ENCODE measurements around the gene COL9A1.

Gene COL9A1

DNA sequence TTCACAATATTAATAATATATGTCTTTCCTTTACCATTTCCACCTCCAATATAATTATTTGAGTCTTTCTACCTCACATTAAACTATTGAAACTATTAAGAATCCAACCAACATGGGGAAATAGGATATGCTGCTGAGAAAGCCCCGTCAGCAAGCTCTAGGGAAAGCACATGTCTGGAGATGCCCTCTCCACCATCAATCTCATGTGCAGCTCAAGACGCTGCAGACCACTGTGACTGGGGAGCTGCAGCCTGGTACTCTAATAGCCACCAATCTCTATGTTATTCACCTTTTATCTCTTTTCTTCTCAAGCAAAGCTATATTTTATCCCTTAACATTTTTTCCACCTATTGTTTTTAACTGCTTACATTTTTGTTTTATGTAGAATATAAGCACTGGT lies 50.3 kb downstream of the COL9A1 start:
- no peaks in the 10 kb centered on the region for H3K9me2 ChIP-seq (replicated peaks; ENCODE audit: insufficient read depth, low read length)
- H2AFZ ChIP-seq (ENCODE audit: low read depth, low read length, severe bottlenecking), result no peak overlapping the region
- no peaks in the 10 kb centered on the region for H3K79me2 ChIP-seq (ENCODE audit: insufficient read depth, low read length)
- H4K20me1 ChIP-seq (ENCODE audit: low read depth, low read length), result no peaks in the 10 kb centered on the region
- H3K36me3 ChIP-seq (ENCODE audit: low read length), result no peaks in the 10 kb centered on the region
- H3K27me3 ChIP-seq (ENCODE audit: low read length), result no peaks in the 10 kb centered on the region
- no peak overlapping the region for H3K27ac ChIP-seq (ENCODE audit: low read depth, low read length)
- H3F3A ChIP-seq (ENCODE audit: insufficient read depth), result no peaks in the 10 kb centered on the region
- no peak overlapping the region for H3K4me3 ChIP-seq (ENCODE audit: insufficient read depth, low read length, poor library complexity, severe bottlenecking)
- no peaks in the 10 kb centered on the region for H3K9me3 ChIP-seq (ENCODE audit: insufficient read depth, low read length)
- H3K9ac ChIP-seq (ENCODE audit: low read length), result no peak overlapping the region
- no peak overlapping the region for H3K4me2 ChIP-seq (ENCODE audit: low read depth, low read length, poor library complexity, severe bottlenecking)
- TF ChIP-seq, protein P1, sequence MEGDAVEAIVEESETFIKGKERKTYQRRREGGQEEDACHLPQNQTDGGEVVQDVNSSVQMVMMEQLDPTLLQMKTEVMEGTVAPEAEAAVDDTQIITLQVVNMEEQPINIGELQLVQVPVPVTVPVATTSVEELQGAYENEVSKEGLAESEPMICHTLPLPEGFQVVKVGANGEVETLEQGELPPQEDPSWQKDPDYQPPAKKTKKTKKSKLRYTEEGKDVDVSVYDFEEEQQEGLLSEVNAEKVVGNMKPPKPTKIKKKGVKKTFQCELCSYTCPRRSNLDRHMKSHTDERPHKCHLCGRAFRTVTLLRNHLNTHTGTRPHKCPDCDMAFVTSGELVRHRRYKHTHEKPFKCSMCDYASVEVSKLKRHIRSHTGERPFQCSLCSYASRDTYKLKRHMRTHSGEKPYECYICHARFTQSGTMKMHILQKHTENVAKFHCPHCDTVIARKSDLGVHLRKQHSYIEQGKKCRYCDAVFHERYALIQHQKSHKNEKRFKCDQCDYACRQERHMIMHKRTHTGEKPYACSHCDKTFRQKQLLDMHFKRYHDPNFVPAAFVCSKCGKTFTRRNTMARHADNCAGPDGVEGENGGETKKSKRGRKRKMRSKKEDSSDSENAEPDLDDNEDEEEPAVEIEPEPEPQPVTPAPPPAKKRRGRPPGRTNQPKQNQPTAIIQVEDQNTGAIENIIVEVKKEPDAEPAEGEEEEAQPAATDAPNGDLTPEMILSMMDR (IDR thresholded peaks at IDR 0.05; ENCODE audit: insufficient read depth, low read length, poor library complexity, severe bottlenecking), result no peak
- TF ChIP-seq EZH2phosphoT487 (conservative IDR thresholded peaks at IDR 0.05; ENCODE audit: low read length), result no peak

DNA sequence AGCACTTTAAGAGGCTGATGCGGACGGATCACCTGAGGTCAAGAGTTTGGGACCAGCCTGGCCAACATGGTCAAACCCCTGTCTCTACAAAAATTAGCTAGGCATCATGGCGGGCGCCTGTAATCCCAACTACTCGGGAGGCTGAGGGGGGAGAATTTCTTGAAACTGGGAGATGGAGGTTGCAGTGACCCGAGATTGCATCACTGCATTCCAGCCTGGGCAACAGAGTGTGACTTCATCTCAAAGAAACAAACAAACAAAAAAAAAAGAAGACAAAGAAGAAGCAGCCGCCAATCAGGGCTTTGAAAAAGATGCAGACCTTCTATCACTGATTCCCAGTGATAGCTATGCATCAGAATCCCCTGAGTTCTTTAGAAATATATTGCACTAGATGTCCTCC lies 56.8 kb downstream of the COL9A1 start:
- H2AFZ ChIP-seq (ENCODE audit: low read depth, low read length, severe bottlenecking), result no peak overlapping the region
- H3K9me3 ChIP-seq (ENCODE audit: insufficient read depth, low read length), result no peaks in the 10 kb centered on the region
- H3K4me2 ChIP-seq (ENCODE audit: low read depth, low read length, poor library complexity, severe bottlenecking), result no peak overlapping the region
- H3K27me3 ChIP-seq (ENCODE audit: low read length), result no peaks in the 10 kb centered on the region
- H3K27ac ChIP-seq (ENCODE audit: low read depth, low read length), result no peak overlapping the region
- no peaks in the 10 kb centered on the region for H3K36me3 ChIP-seq (ENCODE audit: low read length)
- no peaks in the 10 kb centered on the region for H3K79me2 ChIP-seq (ENCODE audit: insufficient read depth, low read length)
- H3K9me2 ChIP-seq (replicated peaks; ENCODE audit: insufficient read depth, low read length), result no peaks in the 10 kb centered on the region
- no peaks in the 10 kb centered on the region for H4K20me1 ChIP-seq (ENCODE audit: low read depth, low read length)
- no peak for TF ChIP-seq EZH2phosphoT487 (conservative IDR thresholded peaks at IDR 0.05; ENCODE audit: low read length)
- TF ChIP-seq, protein P1 (IDR thresholded peaks at IDR 0.05; ENCODE audit: insufficient read depth, low read length, poor library complexity, severe bottlenecking), result no peak
- H3K4me3 ChIP-seq (ENCODE audit: insufficient read depth, low read length, poor library complexity, severe bottlenecking), result no peak overlapping the region
- no peaks in the 10 kb centered on the region for H3F3A ChIP-seq (ENCODE audit: insufficient read depth)
- no peak overlapping the region for H3K9ac ChIP-seq (ENCODE audit: low read length)

DNA sequence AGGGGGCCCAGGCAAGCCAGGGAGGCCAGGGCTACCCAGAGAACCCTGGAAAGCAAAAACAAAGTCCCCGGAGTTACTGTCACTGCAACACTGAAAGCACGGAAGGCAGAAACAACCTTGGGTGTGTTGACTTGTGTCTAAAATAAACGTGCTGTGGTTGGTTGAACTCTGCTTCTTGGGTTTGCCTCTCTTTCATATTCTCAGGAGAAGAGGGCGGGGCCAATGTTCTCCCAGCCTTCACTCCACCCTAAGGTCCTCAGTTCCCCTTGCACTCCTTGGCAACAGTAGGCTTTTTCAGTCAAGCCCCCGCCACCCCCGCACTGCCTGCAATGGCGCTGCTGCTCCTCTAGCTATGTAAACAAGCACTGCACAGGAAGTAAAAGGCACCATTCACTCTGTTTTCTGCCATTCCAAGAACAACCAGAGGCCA lies 60.9 kb downstream of the COL9A1 start:
- Histone ChIP-seq H2AFZ (ENCODE audit: low read depth, low read length, severe bottlenecking) (no peak overlapping the region), H3K79me2 (ENCODE audit: insufficient read depth, low read length) (no peaks in the 10 kb centered on the region), H3K9me2 (replicated peaks; ENCODE audit: insufficient read depth, low read length) (no peaks in the 10 kb centered on the region), H3K4me3 (ENCODE audit: insufficient read depth, low read length, poor library complexity, severe bottlenecking) (no peak overlapping the region), H3K9ac (ENCODE audit: low read length) (no peak overlapping the region), H3K27me3 (ENCODE audit: low read length) (no peaks in the 10 kb centered on the region), H3K9me3 (ENCODE audit: insufficient read depth, low read length) (no peaks in the 10 kb centered on the region), H4K20me1 (ENCODE audit: low read depth, low read length) (no peaks in the 10 kb centered on the region), H3F3A (ENCODE audit: insufficient read depth) (no peaks in the 10 kb centered on the region), H3K27ac (ENCODE audit: low read depth, low read length) (no peak overlapping the region), H3K36me3 (ENCODE audit: low read length) (no peaks in the 10 kb centered on the region), H3K4me2 (ENCODE audit: low read depth, low read length, poor library complexity, severe bottlenecking) (no peak overlapping the region)
- TF ChIP-seq EZH2phosphoT487 (conservative IDR thresholded peaks at IDR 0.05; ENCODE audit: low read length), result no peak
- TF ChIP-seq, protein P1 (IDR thresholded peaks at IDR 0.05; ENCODE audit: insufficient read depth, low read length, poor library complexity, severe bottlenecking), result no peak
